ENCODE results near the gene IGFBP5. TPM values are rescaled to one million over a fixed set of nuclear protein-coding genes. Genes with fewer than 3 reads are reported as not detected.

The IGFBP5 gene
- total and polyA plus RNA-seq, 2 of the 8 experiments (the other 6 are each of a cell fraction or from before 2014, with no cell fraction given) = 2.2 to 2.5 TPM

- Histone ChIP-seq H2BK15ac (ENCODE audit: low read length) (no peak overlapping the region), H3K18ac (ENCODE audit: extremely low read depth, low read length) (no peak overlapping the region), H3K36me3 (ENCODE audit: control insufficient read depth in 2 of 4, insufficient read depth in 4 of 4, low read length in 3 of 4) (peaks cover 3 to 7% (median 6%) of the 10 kb centered on the region in 4 experiments; a peak in 3 of 8 replicates), H4K20me1 (replicated peaks in 1 of 2; ENCODE audit: control insufficient read depth in 1 of 2, insufficient read depth in 2 of 2, low read length in 2 of 2) (peaks cover 19 to 23% of the 10 kb centered on the region in 2 experiments), H4K91ac (replicated peaks; ENCODE audit: insufficient read length, low read length) (no peak overlapping the region), H3K4me2 (ENCODE audit: insufficient read depth in 1 of 2, low read depth in 2 of 2, low read length in 2 of 2) (no peak overlapping the region), H2BK5ac (ENCODE audit: low read depth, low read length) (no peak overlapping the region), H4K8ac (ENCODE audit: extremely low read depth, insufficient read depth, low read length) (no peak overlapping the region), H3K9ac (replicated peaks in 1 of 4; ENCODE audit: extremely low read depth in 1 of 4, low read depth in 3 of 4, low read length in 3 of 4) (no peak overlapping the region), H3K79me1 (ENCODE audit: low read depth, low read length) (peaks cover 23% of the 10 kb centered on the region), H3K23me2 (ENCODE audit: low read depth, low read length) (no peaks in the 10 kb centered on the region), H3K9me3 (ENCODE audit: insufficient read depth in 2 of 2, low read depth in 1 of 2, low read length in 1 of 2) (no peaks in the 10 kb centered on the region), H3K4me3 (ENCODE audit: extremely low read depth in 1 of 4, insufficient read depth in 2 of 4, low read depth in 3 of 4, low read length in 4 of 4) (no peak overlapping the region), H3K14ac (ENCODE audit: insufficient read length) (no peak overlapping the region), H3K79me2 (ENCODE audit: control insufficient read depth in 1 of 2, insufficient read depth in 2 of 2, low read length in 2 of 2) (peaks cover 6 to 92% of the 10 kb centered on the region in 2 experiments), H2BK20ac (ENCODE audit: low read length) (no peak overlapping the region), H2AFZ (ENCODE audit: low read length) (no peak overlapping the region), H3K23ac (ENCODE audit: insufficient read length) (no peak overlapping the region), H3K4ac (replicated peaks; ENCODE audit: insufficient read length, low read depth, low read length) (no peak overlapping the region), H2AK5ac (ENCODE audit: low read depth, low read length) (no peak overlapping the region), H3K4me1 (replicated peaks in 1 of 4; ENCODE audit: control insufficient read depth in 3 of 4, insufficient read depth in 4 of 4, low read length in 3 of 4) (peaks cover 2 to 13% (median 5%) of the 10 kb centered on the region in 4 experiments), H4K5ac (ENCODE audit: insufficient read length, low read depth, low read length) (no peak overlapping the region), H2BK120ac (replicated peaks; ENCODE audit: low read depth, low read length) (no peak overlapping the region), H2BK12ac (ENCODE audit: low read depth, low read length) (no peak overlapping the region), H3K56ac (replicated peaks; ENCODE audit: insufficient read length, low read depth, low read length) (no peak overlapping the region), H3K27me3 (replicated peaks in 1 of 4; ENCODE audit: control insufficient read depth in 3 of 4, extremely low read depth in 1 of 4, insufficient read depth in 3 of 4, low read length in 3 of 4) (no peaks in the 10 kb centered on the region), H3K27ac (ENCODE audit: low read depth, low read length) (no peak overlapping the region)
- TF ChIP-seq EZH2 (IDR thresholded peaks at IDR 0.05; ENCODE audit: low read depth, low read length, severe bottlenecking) = no peak
- no peak for TF ChIP-seq GTF2F1 (IDR thresholded peaks at IDR 0.05; ENCODE audit: borderline replicate concordance, low read depth, low read length)
- no peak for TF ChIP-seq SIRT6 (IDR thresholded peaks at IDR 0.05; ENCODE audit: low read length)
- TF ChIP-seq PHF8 (conservative IDR thresholded peaks at IDR 0.05; ENCODE audit: low read depth, low read length) = no peak
- TF ChIP-seq SP1 (IDR thresholded peaks at IDR 0.05; ENCODE audit: low read depth, low read length) = no peak
- no peak for TF ChIP-seq BACH1 (IDR thresholded peaks at IDR 0.05; ENCODE audit: low read length)
- TF ChIP-seq GABPA (IDR thresholded peaks at IDR 0.05; ENCODE audit: borderline replicate concordance, insufficient read depth, low read length) = no peak
- 79% methylated on average over 2 of the region's 2 CpGs; no CpG with 5 or more reads in 1 of the 2 experiments for WGBS, 2 experiments (ENCODE audit: extremely low coverage in 1 of 2, insufficient coverage in 1 of 2, insufficient read length in 1 of 2, insufficient replicate concordance in 2 of 2, low coverage in 1 of 2, low lambda C conversion rate in 2 of 2, missing lambda C conversion rate in 1 of 2)
- FAIRE-seq = no peak
- no peak for DNase-seq (ENCODE audit: low read depth in 1 of 2, low spot score in 2 of 2)
- CTCF ChIA-PET (ENCODE audit: partially characterized antibody) = interaction anchor here (1.1 to 20.6 kb wide), 7 partner anchors 9 to 135 kb away, joined by 3 to 251 read pairs (median 4); no protein-coding TSS in a partner anchor
- POLR2A ChIA-PET (ENCODE audit: partially characterized antibody) = interaction anchor here (0.7 to 1.8 kb wide), 4 partner anchors 8 to 18 kb away, joined by 3 to 7 read pairs (median 4); no protein-coding TSS in a partner anchor
Measured at GRCh38 chr2:216653931-216654365, 41.4 kb downstream of the IGFBP5 start.

Data from H1 (cell line).